ENCODE measurements around the gene ZNF786.

ZNF786 gene

DNA sequence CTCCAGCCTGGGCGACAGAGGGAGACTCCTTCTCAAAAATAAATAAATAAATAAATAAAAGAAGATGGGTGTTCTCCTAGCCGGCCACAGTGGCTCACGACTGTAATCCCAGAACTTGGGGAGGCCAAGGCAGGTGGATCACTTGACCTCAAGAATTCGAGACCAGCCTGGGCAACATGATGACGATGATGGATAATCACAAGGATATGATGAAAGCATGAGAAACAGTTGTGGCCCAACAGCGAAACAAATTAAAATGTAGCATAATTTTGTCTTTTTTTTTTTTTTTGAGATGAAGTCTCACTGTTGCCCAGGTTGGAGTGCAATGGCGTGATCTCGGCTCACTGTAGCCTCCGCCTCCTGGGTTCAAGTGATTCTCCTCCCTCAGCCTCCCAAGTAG lies 12.9 kb downstream of the ZNF786 start:
- no peak for ATAC-seq
- TF ChIP-seq ZNF565 (CRISPR knock-in tag; conservative IDR thresholded peaks at IDR 0.05; ENCODE audit: low read depth) = no peak
- TF ChIP-seq SNAI2 (CRISPR knock-in tag; IDR thresholded peaks at IDR 0.05) = no peak
- no peak for TF ChIP-seq ZNF70 (CRISPR knock-in tag; IDR thresholded peaks at IDR 0.05)
- no peak for TF ChIP-seq ZC3H10 (CRISPR knock-in tag; IDR thresholded peaks at IDR 0.05)
- no peak for TF ChIP-seq OSR1 (CRISPR knock-in tag; IDR thresholded peaks at IDR 0.05)
- no peak for TF ChIP-seq RARB (CRISPR knock-in tag; IDR thresholded peaks at IDR 0.05)
- TF ChIP-seq GLIS3 (CRISPR knock-in tag; IDR thresholded peaks at IDR 0.05) = no peak
- no peak for TF ChIP-seq TOX (CRISPR knock-in tag; IDR thresholded peaks at IDR 0.05; ENCODE audit: borderline replicate concordance)
- no peak for TF ChIP-seq ZNF8 (CRISPR knock-in tag; IDR thresholded peaks at IDR 0.05)
- TF ChIP-seq, protein P1, sequence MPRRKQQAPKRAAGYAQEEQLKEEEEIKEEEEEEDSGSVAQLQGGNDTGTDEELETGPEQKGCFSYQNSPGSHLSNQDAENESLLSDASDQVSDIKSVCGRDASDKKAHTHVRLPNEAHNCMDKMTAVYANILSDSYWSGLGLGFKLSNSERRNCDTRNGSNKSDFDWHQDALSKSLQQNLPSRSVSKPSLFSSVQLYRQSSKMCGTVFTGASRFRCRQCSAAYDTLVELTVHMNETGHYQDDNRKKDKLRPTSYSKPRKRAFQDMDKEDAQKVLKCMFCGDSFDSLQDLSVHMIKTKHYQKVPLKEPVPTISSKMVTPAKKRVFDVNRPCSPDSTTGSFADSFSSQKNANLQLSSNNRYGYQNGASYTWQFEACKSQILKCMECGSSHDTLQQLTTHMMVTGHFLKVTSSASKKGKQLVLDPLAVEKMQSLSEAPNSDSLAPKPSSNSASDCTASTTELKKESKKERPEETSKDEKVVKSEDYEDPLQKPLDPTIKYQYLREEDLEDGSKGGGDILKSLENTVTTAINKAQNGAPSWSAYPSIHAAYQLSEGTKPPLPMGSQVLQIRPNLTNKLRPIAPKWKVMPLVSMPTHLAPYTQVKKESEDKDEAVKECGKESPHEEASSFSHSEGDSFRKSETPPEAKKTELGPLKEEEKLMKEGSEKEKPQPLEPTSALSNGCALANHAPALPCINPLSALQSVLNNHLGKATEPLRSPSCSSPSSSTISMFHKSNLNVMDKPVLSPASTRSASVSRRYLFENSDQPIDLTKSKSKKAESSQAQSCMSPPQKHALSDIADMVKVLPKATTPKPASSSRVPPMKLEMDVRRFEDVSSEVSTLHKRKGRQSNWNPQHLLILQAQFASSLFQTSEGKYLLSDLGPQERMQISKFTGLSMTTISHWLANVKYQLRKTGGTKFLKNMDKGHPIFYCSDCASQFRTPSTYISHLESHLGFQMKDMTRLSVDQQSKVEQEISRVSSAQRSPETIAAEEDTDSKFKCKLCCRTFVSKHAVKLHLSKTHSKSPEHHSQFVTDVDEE (CRISPR knock-in tag; IDR thresholded peaks at IDR 0.05) = no peak
- no peak for TF ChIP-seq BACH2 (CRISPR knock-in tag; IDR thresholded peaks at IDR 0.05; ENCODE audit: borderline replicate concordance)
- TF ChIP-seq ZFP30 (CRISPR knock-in tag; IDR thresholded peaks at IDR 0.05) = no peak
- TF ChIP-seq PPARA (CRISPR knock-in tag; IDR thresholded peaks at IDR 0.05; ENCODE audit: borderline replicate concordance) = no peak
- no peak for TF ChIP-seq CSDC2 (CRISPR knock-in tag; IDR thresholded peaks at IDR 0.05)
- no peak for TF ChIP-seq ARNTL (CRISPR knock-in tag; IDR thresholded peaks at IDR 0.05; ENCODE audit: borderline replicate concordance, low read depth)
- TF ChIP-seq, protein P2, sequence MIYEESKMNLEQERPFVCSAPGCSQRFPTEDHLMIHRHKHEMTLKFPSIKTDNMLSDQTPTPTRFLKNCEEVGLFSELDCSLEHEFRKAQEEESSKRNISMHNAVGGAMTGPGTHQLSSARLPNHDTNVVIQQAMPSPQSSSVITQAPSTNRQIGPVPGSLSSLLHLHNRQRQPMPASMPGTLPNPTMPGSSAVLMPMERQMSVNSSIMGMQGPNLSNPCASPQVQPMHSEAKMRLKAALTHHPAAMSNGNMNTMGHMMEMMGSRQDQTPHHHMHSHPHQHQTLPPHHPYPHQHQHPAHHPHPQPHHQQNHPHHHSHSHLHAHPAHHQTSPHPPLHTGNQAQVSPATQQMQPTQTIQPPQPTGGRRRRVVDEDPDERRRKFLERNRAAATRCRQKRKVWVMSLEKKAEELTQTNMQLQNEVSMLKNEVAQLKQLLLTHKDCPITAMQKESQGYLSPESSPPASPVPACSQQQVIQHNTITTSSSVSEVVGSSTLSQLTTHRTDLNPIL (CRISPR knock-in tag; IDR thresholded peaks at IDR 0.05; ENCODE audit: low read depth) = no peak
- no peak for TF ChIP-seq ESRRG (CRISPR knock-in tag; IDR thresholded peaks at IDR 0.05)
- TF ChIP-seq, protein P3, sequence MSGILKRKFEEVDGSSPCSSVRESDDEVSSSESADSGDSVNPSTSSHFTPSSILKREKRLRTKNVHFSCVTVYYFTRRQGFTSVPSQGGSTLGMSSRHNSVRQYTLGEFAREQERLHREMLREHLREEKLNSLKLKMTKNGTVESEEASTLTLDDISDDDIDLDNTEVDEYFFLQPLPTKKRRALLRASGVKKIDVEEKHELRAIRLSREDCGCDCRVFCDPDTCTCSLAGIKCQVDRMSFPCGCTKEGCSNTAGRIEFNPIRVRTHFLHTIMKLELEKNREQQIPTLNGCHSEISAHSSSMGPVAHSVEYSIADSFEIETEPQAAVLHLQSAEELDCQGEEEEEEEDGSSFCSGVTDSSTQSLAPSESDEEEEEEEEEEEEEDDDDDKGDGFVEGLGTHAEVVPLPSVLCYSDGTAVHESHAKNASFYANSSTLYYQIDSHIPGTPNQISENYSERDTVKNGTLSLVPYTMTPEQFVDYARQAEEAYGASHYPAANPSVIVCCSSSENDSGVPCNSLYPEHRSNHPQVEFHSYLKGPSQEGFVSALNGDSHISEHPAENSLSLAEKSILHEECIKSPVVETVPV (CRISPR knock-in tag; IDR thresholded peaks at IDR 0.05) = no peak
- TF ChIP-seq, protein P4, sequence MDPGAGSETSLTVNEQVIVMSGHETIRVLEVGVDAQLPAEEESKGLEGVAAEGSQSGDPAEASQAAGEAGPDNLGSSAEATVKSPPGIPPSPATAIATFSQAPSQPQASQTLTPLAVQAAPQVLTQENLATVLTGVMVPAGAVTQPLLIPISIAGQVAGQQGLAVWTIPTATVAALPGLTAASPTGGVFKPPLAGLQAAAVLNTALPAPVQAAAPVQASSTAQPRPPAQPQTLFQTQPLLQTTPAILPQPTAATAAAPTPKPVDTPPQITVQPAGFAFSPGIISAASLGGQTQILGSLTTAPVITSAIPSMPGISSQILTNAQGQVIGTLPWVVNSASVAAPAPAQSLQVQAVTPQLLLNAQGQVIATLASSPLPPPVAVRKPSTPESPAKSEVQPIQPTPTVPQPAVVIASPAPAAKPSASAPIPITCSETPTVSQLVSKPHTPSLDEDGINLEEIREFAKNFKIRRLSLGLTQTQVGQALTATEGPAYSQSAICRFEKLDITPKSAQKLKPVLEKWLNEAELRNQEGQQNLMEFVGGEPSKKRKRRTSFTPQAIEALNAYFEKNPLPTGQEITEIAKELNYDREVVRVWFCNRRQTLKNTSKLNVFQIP (CRISPR knock-in tag; IDR thresholded peaks at IDR 0.05; ENCODE audit: borderline replicate concordance, low read depth) = no peak
- no peak for TF ChIP-seq ZFP3 (CRISPR knock-in tag; IDR thresholded peaks at IDR 0.05)

DNA sequence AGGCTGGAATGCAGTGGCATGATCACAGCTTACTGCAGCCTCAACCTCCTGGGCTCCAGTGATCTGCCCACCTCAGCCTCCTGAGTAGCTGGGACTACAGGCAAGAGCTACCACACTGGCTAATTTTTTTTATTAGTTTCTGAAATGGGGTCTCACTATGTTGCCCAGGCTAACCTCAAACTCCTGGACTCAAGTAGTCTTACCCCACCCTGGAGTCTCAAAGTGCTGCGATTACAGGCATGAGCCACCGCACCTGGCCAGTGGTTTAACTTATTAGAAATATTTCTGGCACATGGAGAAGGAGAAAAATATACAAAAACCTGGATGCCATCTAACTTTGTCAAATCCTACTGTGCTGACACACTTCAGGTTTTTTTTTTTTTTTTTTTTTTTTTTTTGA lies 15.2 kb downstream of the ZNF786 start:
- TF ChIP-seq ESRRG (CRISPR knock-in tag; IDR thresholded peaks at IDR 0.05) = no peak
- TF ChIP-seq BACH2 (CRISPR knock-in tag; IDR thresholded peaks at IDR 0.05; ENCODE audit: borderline replicate concordance) = no peak
- TF ChIP-seq, protein P3 (CRISPR knock-in tag; IDR thresholded peaks at IDR 0.05) = no peak
- TF ChIP-seq ZNF565 (CRISPR knock-in tag; conservative IDR thresholded peaks at IDR 0.05; ENCODE audit: low read depth) = no peak
- TF ChIP-seq PPARA (CRISPR knock-in tag; IDR thresholded peaks at IDR 0.05; ENCODE audit: borderline replicate concordance) = no peak
- TF ChIP-seq TCF4 (CRISPR knock-in tag; IDR thresholded peaks at IDR 0.05; ENCODE audit: borderline replicate concordance) = no peak
- no peak for TF ChIP-seq ZFP3 (CRISPR knock-in tag; IDR thresholded peaks at IDR 0.05)
- no peak for TF ChIP-seq GLIS3 (CRISPR knock-in tag; IDR thresholded peaks at IDR 0.05)
- TF ChIP-seq, protein P5, sequence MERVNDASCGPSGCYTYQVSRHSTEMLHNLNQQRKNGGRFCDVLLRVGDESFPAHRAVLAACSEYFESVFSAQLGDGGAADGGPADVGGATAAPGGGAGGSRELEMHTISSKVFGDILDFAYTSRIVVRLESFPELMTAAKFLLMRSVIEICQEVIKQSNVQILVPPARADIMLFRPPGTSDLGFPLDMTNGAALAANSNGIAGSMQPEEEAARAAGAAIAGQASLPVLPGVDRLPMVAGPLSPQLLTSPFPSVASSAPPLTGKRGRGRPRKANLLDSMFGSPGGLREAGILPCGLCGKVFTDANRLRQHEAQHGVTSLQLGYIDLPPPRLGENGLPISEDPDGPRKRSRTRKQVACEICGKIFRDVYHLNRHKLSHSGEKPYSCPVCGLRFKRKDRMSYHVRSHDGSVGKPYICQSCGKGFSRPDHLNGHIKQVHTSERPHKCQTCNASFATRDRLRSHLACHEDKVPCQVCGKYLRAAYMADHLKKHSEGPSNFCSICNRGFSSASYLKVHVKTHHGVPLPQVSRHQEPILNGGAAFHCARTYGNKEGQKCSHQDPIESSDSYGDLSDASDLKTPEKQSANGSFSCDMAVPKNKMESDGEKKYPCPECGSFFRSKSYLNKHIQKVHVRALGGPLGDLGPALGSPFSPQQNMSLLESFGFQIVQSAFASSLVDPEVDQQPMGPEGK (CRISPR knock-in tag; IDR thresholded peaks at IDR 0.05; ENCODE audit: borderline replicate concordance) = no peak
- no peak for TF ChIP-seq TOX (CRISPR knock-in tag; IDR thresholded peaks at IDR 0.05; ENCODE audit: borderline replicate concordance)
- no peak for TF ChIP-seq ZNF8 (CRISPR knock-in tag; IDR thresholded peaks at IDR 0.05)
- no peak for TF ChIP-seq ISL1 (CRISPR knock-in tag; IDR thresholded peaks at IDR 0.05)
- ATAC-seq = no peak

Measured in SK-N-SH treated with all-trans-retinoic acid at 6 μM for 48 hours (cell line).